ENCODE results near the gene PRR35. TPM values are rescaled to one million over a fixed set of nuclear protein-coding genes. Genes with fewer than 3 reads are reported as not detected.
A peak's percentile ranks its signal among the peaks of the same experiment; 100 is the strongest.

PRR35 gene
- polyA plus RNA-seq, 3 donors = not detected

GRCh38 chr16:564690-565418 lies 4.7 kb downstream of the PRR35 start:
- Histone ChIP-seq H3K79me2 (ENCODE audit: insufficient read depth, low read length) (no peaks in the 10 kb centered on the region), H2AFZ (ENCODE audit: insufficient read depth, low read depth, low read length, poor library complexity, severe bottlenecking) (no peak overlapping the region), H3K36me3 (replicated peaks in 1 of 2; ENCODE audit: control insufficient read depth in 1 of 2, insufficient read depth in 2 of 2, low read length in 2 of 2) (no peaks in the 10 kb centered on the region), H3K4me3 (replicated peaks in 1 of 3; ENCODE audit: low read depth in 2 of 3, low read length in 3 of 3) (no peak overlapping the region), H3K4me2 (replicated peaks; ENCODE audit: extremely low read depth, low read length, poor library complexity, severe bottlenecking) (no peak overlapping the region), H3K4me1 (ENCODE audit: control insufficient read depth in 1 of 2, insufficient read depth in 2 of 2, low read length in 2 of 2) (peaks cover 18 to 26% of the 10 kb centered on the region in 2 donors), H3K27me3 (ENCODE audit: control insufficient read depth in 2 of 2, insufficient read depth in 2 of 2, low read length in 2 of 2) (peaks cover 5 to 12% of the 10 kb centered on the region in 2 donors), H3K27ac (ENCODE audit: low read depth in 1 of 2, low read length in 2 of 2) (no peak overlapping the region), H3K9ac (ENCODE audit: insufficient read depth, low read length, poor library complexity, severe bottlenecking) (no peak overlapping the region), H3K9me3 (replicated peaks in 1 of 2; ENCODE audit: control insufficient read depth in 1 of 2, insufficient read depth in 1 of 2, low read length in 2 of 2) (no peaks in the 10 kb centered on the region), H4K20me1 (ENCODE audit: insufficient read depth, low read length) (no peaks in the 10 kb centered on the region)
- H3K27ac Mint-ChIP-seq = no peak overlapping the region
- no peak for TF ChIP-seq CTCF (IDR thresholded peaks at IDR 0.05)
- WGBS (ENCODE audit: insufficient coverage) = 93% methylated on average over 41 of the region's 42 CpGs
- peaks cover 0 to 2% (median 0%) of the 10 kb centered on the region in 7 donors for H3K9me3 Mint-ChIP-seq
- no peaks in the 10 kb centered on the region for H3K36me3 Mint-ChIP-seq
- intact Hi-C loops (cut with micrococcal nuclease) = no loop called here
- no peak overlapping the region for H3K4me3 Mint-ChIP-seq
- H3K4me1 Mint-ChIP-seq = peaks cover 16% of the 10 kb centered on the region
- H3K27me3 Mint-ChIP-seq (ENCODE audit: low read depth in 3 of 3) = peaks cover 11 to 19% (median 19%) of the 10 kb centered on the region in 3 donors
- DNase-seq = no peak

- H2AFZ ChIP-seq (ENCODE audit: insufficient read depth, low read depth, low read length, poor library complexity, severe bottlenecking) = peak overlapping the region; percentile 75
- H3K9me3 ChIP-seq (replicated peaks in 1 of 2; ENCODE audit: control insufficient read depth in 1 of 2, insufficient read depth in 1 of 2, low read length in 2 of 2) = no peaks in the 10 kb centered on the region
- no peak overlapping the region for H3K4me3 ChIP-seq (replicated peaks in 1 of 3; ENCODE audit: low read depth in 2 of 3, low read length in 3 of 3)
- TF ChIP-seq CTCF (IDR thresholded peaks at IDR 0.05) = no peak
- WGBS (ENCODE audit: insufficient coverage) = 89% methylated on average over 30 of the region's 35 CpGs
- no peaks in the 10 kb centered on the region for H4K20me1 ChIP-seq (ENCODE audit: insufficient read depth, low read length)
- Mint-ChIP-seq H3K4me1 (peaks cover 21% of the 10 kb centered on the region), H3K27ac (no peak overlapping the region), H3K4me3 (no peak overlapping the region), H3K27me3 (ENCODE audit: low read depth in 3 of 3) (peaks cover 11 to 19% (median 19%) of the 10 kb centered on the region in 3 donors), H3K36me3 (no peaks in the 10 kb centered on the region), H3K9me3 (peaks cover 0 to 2% (median 1%) of the 10 kb centered on the region in 7 donors)
- no peaks in the 10 kb centered on the region for H3K36me3 ChIP-seq (replicated peaks in 1 of 2; ENCODE audit: control insufficient read depth in 1 of 2, insufficient read depth in 2 of 2, low read length in 2 of 2)
- intact Hi-C loops (cut with micrococcal nuclease) = no loop called here
- no peak overlapping the region for H3K4me2 ChIP-seq (replicated peaks; ENCODE audit: extremely low read depth, low read length, poor library complexity, severe bottlenecking)
- peaks cover 23 to 33% of the 10 kb centered on the region in 2 donors for H3K4me1 ChIP-seq (ENCODE audit: control insufficient read depth in 1 of 2, insufficient read depth in 2 of 2, low read length in 2 of 2)
- no peak for DNase-seq
- H3K27ac ChIP-seq (ENCODE audit: low read depth in 1 of 2, low read length in 2 of 2) = no peak overlapping the region
- H3K27me3 ChIP-seq (ENCODE audit: control insufficient read depth in 2 of 2, insufficient read depth in 2 of 2, low read length in 2 of 2) = peaks cover 5 to 12% of the 10 kb centered on the region in 2 donors
- peaks cover 2% of the 10 kb centered on the region for H3K79me2 ChIP-seq (ENCODE audit: insufficient read depth, low read length)
- no peak overlapping the region for H3K9ac ChIP-seq (ENCODE audit: insufficient read depth, low read length, poor library complexity, severe bottlenecking)
Observed at GRCh38 chr16:565419-566330, 5.5 kb downstream of the PRR35 start.
